ENCODE results near the gene GSDMA. TPM values are rescaled to one million over a fixed set of nuclear protein-coding genes. Genes with fewer than 3 reads are reported as not detected.

Gene GSDMA
- total and polyA plus RNA-seq, 9 donors, result 0.10 to 0.55 (median 0.15) TPM; not detected in 5

GRCh38 chr17:39926135-39926587 is 36.6 kb upstream of the GSDMA start:
- DNase-seq, result no peak
- peak overlapping the region; percentile 96 for H3K4me3 ChIP-seq
- TF ChIP-seq, protein P1, sequence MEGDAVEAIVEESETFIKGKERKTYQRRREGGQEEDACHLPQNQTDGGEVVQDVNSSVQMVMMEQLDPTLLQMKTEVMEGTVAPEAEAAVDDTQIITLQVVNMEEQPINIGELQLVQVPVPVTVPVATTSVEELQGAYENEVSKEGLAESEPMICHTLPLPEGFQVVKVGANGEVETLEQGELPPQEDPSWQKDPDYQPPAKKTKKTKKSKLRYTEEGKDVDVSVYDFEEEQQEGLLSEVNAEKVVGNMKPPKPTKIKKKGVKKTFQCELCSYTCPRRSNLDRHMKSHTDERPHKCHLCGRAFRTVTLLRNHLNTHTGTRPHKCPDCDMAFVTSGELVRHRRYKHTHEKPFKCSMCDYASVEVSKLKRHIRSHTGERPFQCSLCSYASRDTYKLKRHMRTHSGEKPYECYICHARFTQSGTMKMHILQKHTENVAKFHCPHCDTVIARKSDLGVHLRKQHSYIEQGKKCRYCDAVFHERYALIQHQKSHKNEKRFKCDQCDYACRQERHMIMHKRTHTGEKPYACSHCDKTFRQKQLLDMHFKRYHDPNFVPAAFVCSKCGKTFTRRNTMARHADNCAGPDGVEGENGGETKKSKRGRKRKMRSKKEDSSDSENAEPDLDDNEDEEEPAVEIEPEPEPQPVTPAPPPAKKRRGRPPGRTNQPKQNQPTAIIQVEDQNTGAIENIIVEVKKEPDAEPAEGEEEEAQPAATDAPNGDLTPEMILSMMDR (IDR thresholded peaks at IDR 0.05), result no peak
- TF ChIP-seq EP300 (IDR thresholded peaks at IDR 0.05) (no peak), POLR2A (IDR thresholded peaks at IDR 0.05) (no peak)
- H3K27ac ChIP-seq, result no peak overlapping the region
- 29 to 35% (median 29%) methylated on average over 4 of the region's 4 CpGs for WGBS, 3 donors
- peaks cover 6% of the 10 kb centered on the region for H3K4me1 ChIP-seq (ENCODE audit: insufficient read depth)
- intact Hi-C loops (cut with DNase I), result loop anchor here in 1 of 4 donors (2.0 kb wide), 1 partner anchor 27 kb away; no protein-coding TSS in a partner anchor
- H3K36me3 ChIP-seq, result no peaks in the 10 kb centered on the region
- H3K27me3 ChIP-seq, result no peaks in the 10 kb centered on the region
- no peaks in the 10 kb centered on the region for H3K9me3 ChIP-seq

DNA sequence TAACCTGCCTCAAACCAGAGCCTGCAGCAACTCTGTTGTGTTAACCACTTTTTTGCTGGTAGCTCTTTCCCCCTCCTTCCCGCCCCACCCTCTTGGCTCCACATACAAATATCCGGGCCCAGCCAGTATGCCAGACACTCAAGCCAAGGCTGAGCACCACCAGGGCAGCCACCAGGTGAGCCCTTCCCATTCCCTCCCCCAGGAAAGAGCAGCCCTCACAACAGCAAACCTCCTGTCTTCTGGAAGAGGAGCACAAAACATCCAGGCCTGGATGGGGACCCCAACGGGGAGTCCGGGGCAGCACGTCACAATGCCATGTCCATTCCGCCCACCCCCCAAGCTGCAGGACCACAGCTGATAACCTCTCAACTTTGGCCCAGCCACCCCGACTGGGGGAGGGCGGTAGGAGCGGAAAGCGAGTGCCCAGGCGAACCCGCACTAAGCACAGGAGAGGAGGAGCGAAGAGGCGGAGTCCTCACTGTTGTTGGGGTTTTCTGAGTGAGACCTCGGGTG is 36.2 kb upstream of the GSDMA start:
- H3K9me3 ChIP-seq, result no peaks in the 10 kb centered on the region
- peak overlapping the region; percentile 96 for H3K4me3 ChIP-seq
- peaks cover 6% of the 10 kb centered on the region for H3K4me1 ChIP-seq (ENCODE audit: insufficient read depth)
- peak in 1 of 5 donors; percentile 57 for DNase-seq
- TF ChIP-seq, protein P1 (IDR thresholded peaks at IDR 0.05), result no peak
- TF ChIP-seq EP300 (IDR thresholded peaks at IDR 0.05), result no peak
- no peak for TF ChIP-seq POLR2A (IDR thresholded peaks at IDR 0.05)
- WGBS, 3 donors, result 1 to 2% (median 1%) methylated on average over 15 of the region's 15 CpGs
- intact Hi-C loops (cut with DNase I), result loop anchor here in 1 of 4 donors (2.0 kb wide), 1 partner anchor 26 kb away; no protein-coding TSS in a partner anchor
- H3K27me3 ChIP-seq, result no peaks in the 10 kb centered on the region
- H3K27ac ChIP-seq, result peak overlapping the region; percentile 59 to 73
- H3K36me3 ChIP-seq, result no peaks in the 10 kb centered on the region

GRCh38 chr17:39927101-39927928 is 35.5 kb upstream of the GSDMA start, which contains the start of the genes LRRC3C and ORMDL3:
LRRC3C (plus strand) TSS chr17:39927732; CDS start chr17:39941524, 13,792 bp downstream.
ORMDL3 (minus strand) TSS chr17:39927601; CDS start chr17:39924203, 3,398 bp downstream.
- H3K27ac ChIP-seq, result peak within 1 kb of the TSS; percentile 79 to 89
- DNase-seq, result peak; percentile 95 to 98 (median 96)
- H3K9me3 ChIP-seq, result no peaks in the 10 kb centered on the region
- peak within 1 kb of the TSS; percentile 96 for H3K4me3 ChIP-seq
- 0 to 1% (median 1%) methylated on average over 65 to 72 of the region's 72 CpGs for WGBS, 3 donors
- TF ChIP-seq POLR2A (IDR thresholded peaks at IDR 0.05) (no peak), EP300 (IDR thresholded peaks at IDR 0.05) (no peak)
- TF ChIP-seq, protein P1 (IDR thresholded peaks at IDR 0.05), result no peak
- intact Hi-C loops (cut with DNase I), result loop anchor here in 1 of 4 donors (2.0 kb wide), 1 partner anchor 25 kb away; no protein-coding TSS in a partner anchor
- no peaks in the 10 kb centered on the region for H3K27me3 ChIP-seq
- H3K36me3 ChIP-seq, result no peaks in the 10 kb centered on the region
- H3K4me1 ChIP-seq (ENCODE audit: insufficient read depth), result peaks cover 6% of the 10 kb centered on the region

Measured in ovary (tissue), 9 donors.